ELF-1 (cell line): ENCODE measurements around the gene HOOK1.
"Not testable (repeated sequence)": the region's sequence is repeated elsewhere in the genome, so short reads cannot be mapped to it uniquely, and the experiment has no call there.

Source experiments
- DNase-seq: peaks from one replicate; pipeline ENCODE4 v3.0.0-alpha.2; 2016; ENCODE audit warnings: low read depth, low spot score

HOOK1 gene

GRCh38 chr1:59819566-59820438 lies 5.1 kb downstream of the HOOK1 start:
- no peak for DNase-seq

- DNase-seq = no peak
Observed at GRCh38 chr1:59827055-59827643, 12.4 kb downstream of the HOOK1 start.

- no peak for DNase-seq
Observed at GRCh38 chr1:59828160-59828559, 13.4 kb downstream of the HOOK1 start.

GRCh38 chr1:59831529-59831928 lies 16.8 kb downstream of the HOOK1 start:
- DNase-seq = peak; percentile 14

GRCh38 chr1:59833022-59833421 lies 18.3 kb downstream of the HOOK1 start:
- no peak for DNase-seq

- no peak for DNase-seq
Observed at GRCh38 chr1:59833991-59834390, 19.2 kb downstream of the HOOK1 start.

GRCh38 chr1:59837857-59838256 lies 23.1 kb downstream of the HOOK1 start:
- DNase-seq = not testable (repeated sequence)

GRCh38 chr1:59845091-59845490 lies 30.3 kb downstream of the HOOK1 start:
- DNase-seq = no peak

GRCh38 chr1:59846209-59846894 lies 31.6 kb downstream of the HOOK1 start:
- no peak for DNase-seq

- DNase-seq = no peak
Observed at GRCh38 chr1:59846895-59847282, 32.1 kb downstream of the HOOK1 start.

- DNase-seq = no peak
Observed at GRCh38 chr1:59852117-59852516, 37.4 kb downstream of the HOOK1 start.

GRCh38 chr1:59855297-59855696 lies 40.5 kb downstream of the HOOK1 start:
- not testable (repeated sequence) for DNase-seq

- DNase-seq = no peak
Observed at GRCh38 chr1:59856725-59857338, 42.1 kb downstream of the HOOK1 start.

- no peak for DNase-seq
Observed at GRCh38 chr1:59857679-59858354, 43.1 kb downstream of the HOOK1 start.

GRCh38 chr1:59866462-59866861 lies 51.7 kb downstream of the HOOK1 start:
- no peak for DNase-seq

GRCh38 chr1:59871746-59872145 lies 57.0 kb downstream of the HOOK1 start:
- DNase-seq = no peak

- no peak for DNase-seq
Observed at GRCh38 chr1:59877108-59877682, 62.4 kb downstream of the HOOK1 start.

GRCh38 chr1:59878370-59878769 lies 63.6 kb downstream of the HOOK1 start:
- no peak for DNase-seq

- DNase-seq = peak; percentile 60
Observed at GRCh38 chr1:59879574-59879973, 64.8 kb downstream of the HOOK1 start.

- no peak for DNase-seq
Observed at GRCh38 chr1:59879996-59880505, 65.3 kb downstream of the HOOK1 start.

GRCh38 chr1:59880735-59881134 lies 66.0 kb downstream of the HOOK1 start:
- no peak for DNase-seq
